Retinal pigment epithelial cell (primary cell): ENCODE data around the gene POLR1A.

Experiments
- DNase-seq: peaks from one replicate; pipeline ENCODE4 v3.0.0-alpha.2; 2010; ENCODE audit warnings: low read depth
- H3K4me3 ChIP-seq: 2 replicates; pipeline ENCODE4 v1.5.1; 2011; ENCODE audit warnings: mild to moderate bottlenecking, low read length, control low read depth, moderate library complexity
- TF ChIP-seq, protein P1 (sequence below): conservative IDR thresholded peaks from 2 replicates; pipeline ENCODE4 v1.5.1; 2011; ENCODE audit warnings: low read depth, low read length, control low read depth, inconsistent platforms

The POLR1A gene

DNA sequence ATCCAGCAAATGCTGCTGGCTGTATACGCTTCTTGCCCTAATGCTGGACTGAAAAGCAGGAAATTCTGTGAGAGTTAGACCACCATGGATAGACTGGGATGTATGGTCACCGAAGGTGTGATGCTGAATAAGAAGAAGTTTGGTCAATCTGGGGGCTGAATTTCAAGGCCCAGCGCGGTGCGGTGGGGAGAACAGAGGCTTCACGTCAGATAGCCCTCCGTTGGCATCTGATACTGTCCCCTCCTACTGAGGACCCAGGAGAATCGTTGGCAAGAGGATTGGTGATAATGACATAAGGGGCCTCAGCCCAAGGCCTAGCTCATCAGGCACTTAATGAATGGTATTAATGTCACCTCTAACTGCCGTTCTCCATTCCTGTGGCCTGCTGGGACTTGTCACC lies 119.6 kb downstream of the POLR1A start:
- TF ChIP-seq, protein P1, sequence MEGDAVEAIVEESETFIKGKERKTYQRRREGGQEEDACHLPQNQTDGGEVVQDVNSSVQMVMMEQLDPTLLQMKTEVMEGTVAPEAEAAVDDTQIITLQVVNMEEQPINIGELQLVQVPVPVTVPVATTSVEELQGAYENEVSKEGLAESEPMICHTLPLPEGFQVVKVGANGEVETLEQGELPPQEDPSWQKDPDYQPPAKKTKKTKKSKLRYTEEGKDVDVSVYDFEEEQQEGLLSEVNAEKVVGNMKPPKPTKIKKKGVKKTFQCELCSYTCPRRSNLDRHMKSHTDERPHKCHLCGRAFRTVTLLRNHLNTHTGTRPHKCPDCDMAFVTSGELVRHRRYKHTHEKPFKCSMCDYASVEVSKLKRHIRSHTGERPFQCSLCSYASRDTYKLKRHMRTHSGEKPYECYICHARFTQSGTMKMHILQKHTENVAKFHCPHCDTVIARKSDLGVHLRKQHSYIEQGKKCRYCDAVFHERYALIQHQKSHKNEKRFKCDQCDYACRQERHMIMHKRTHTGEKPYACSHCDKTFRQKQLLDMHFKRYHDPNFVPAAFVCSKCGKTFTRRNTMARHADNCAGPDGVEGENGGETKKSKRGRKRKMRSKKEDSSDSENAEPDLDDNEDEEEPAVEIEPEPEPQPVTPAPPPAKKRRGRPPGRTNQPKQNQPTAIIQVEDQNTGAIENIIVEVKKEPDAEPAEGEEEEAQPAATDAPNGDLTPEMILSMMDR: no peak
- no peak overlapping the region for H3K4me3 ChIP-seq
- DNase-seq: no peak

DNA sequence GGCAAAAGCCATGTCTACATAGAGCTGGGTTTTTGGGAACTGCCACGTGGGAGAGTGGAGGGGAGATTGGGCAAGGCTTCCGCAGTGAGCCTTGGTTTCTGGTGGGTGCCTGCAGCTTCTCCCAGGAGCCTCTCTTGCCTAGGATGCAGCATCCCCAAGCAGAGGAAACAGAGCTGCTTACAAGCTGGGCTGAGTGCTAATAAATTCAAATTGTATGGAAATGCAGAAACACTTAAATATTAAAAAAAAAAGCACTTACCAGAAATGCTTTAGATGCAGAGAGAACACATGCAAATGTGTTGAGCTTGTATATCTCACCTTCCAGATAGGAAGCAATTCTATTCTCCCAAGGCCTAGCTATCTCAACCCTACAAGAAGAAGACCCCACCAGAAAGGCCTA lies 120.9 kb downstream of the POLR1A start:
- no peak for DNase-seq
- H3K4me3 ChIP-seq: no peak overlapping the region

DNA sequence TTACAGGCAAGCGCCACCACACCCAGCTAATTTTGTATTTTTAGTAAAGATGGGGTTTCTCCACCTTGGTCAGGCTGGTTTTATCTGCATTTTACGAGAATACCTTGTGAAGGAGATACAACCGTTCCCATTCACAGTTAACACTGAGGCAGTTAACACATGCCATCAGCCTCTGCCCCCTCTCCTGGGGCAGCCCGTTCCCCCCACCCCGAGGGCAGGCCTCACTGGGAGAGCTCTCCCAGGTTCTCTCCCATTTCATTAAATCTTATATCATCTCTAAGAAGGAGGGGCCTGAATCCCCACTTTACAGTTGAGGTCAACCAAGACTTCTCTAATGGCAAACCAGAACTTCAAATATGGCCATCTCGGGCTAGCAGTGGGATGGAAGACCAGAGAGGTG lies 121.9 kb downstream of the POLR1A start:
- TF ChIP-seq, protein P1: no peak
- DNase-seq: no peak
- H3K4me3 ChIP-seq: no peak overlapping the region

More for the DNA sequence above, 120.9 kb downstream of the POLR1A start:
- TF ChIP-seq, protein P1: no peak

DNA sequence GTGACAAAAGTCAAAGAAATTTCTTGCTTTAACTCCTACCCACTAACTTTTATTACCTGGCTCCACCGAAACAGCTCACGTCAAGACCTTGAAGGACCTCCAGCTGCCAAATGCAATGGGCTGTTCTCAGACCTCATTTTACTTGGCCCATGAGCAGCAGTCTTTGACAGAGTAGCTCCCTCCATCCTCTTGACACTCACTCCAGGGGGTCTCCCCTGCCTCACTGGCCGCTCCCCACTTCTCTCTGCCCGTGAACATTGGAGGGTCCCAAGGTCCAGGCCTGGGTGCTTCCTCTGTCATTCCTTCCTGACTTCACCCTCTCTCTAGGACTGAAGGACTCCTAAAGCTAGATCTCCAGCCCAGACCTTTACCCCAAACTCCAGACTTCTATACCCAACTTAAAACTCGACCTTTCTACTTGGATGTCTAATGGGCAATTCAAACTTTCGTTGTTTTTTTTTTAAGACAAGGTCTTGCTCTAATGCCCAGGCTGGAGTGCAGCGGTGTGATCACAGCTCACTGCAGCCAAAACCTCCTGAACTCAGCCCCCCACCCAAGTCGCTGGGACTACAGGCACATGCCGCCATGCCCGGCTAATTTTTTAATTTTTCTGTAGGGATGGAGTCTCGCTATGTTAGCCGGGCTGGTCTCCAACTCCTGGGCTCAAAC lies 124.0 kb downstream of the POLR1A start:
- DNase-seq: no peak
- no peak overlapping the region for H3K4me3 ChIP-seq
- TF ChIP-seq, protein P1: no peak

DNA sequence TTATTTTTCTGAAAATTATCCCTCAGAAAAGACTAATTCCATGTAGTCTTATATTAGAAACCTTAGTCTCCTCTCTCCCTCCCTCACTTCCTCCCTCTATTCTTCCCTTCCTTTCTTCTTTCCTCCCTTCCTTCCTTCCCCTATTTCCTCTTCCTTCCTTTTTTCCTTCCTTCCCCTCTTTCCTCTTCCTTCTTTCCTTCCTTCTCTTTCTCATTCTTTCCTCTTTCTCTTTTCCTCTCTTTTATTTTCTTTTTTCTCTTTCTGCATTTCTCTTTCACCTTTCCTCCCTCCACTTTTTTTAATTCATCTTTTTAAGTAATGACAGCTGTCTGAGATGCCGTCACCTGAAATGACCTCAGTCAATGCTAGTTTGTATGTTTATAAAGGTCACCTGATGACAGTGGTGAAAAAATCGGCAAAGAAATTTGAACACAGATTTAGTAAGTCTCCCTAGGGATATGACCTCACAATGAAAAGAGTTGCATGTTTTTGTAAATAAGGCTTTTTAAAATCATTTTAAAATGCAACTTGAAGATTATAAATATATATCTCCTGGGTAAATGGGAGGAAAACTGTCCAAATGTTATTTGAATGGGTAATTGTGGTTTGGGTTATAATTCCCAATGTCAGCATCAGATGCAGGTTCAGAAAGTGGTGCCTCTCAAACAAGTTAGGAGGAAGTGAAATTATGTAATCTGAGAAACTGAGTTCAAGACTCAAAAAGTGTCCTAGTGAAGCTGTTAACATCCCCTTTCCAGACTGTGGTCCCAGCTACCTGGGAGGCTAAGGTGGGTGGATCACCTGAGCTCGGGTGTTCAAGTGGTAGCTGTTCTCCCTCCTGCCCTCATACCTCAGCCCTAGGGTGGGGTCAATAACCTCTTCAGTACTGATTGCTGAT lies 126.6 kb downstream of the POLR1A start:
- TF ChIP-seq, protein P1: no peak
- no peak for DNase-seq
- no peak overlapping the region for H3K4me3 ChIP-seq

DNA sequence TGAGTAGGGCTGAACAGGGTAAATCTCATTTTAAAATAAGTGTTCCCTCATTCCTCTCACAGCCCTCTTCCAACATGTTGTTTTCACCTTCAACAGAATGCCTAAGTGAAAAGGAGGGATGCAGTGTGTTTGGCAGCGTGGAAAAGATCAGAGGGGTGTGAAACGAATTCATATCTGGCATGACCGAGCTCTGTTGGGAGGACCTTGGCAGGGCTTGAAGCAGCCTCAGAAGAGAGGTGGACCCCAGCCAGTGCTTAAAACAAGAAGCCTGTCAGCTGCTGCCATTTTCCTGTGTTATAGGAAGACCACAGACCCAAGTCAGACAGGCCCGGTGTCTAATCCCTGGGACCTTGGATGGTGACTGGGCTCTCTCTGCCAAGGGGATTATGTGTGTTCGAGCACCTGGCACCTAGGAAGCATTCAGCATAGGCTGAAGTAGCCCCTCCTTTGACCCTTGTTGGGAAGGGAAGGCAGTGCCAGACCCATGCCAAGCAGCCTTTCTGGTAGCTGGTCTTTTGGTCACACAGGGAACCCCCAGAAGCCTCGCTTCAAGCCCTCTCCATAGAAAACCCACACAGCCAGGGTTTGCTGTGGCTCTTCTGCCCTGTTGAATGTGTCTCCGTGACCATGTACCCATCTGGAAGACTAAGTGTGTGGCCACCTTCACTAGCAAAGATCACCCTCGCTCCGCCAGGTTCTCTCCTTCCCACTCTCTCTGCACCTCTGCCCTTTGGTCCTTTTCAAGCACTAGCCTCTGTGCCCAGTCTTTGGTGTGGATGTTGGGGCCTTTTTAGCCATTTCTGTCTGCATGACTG lies 129.4 kb downstream of the POLR1A start:
- TF ChIP-seq, protein P1: no peak
- DNase-seq: no peak
- no peak overlapping the region for H3K4me3 ChIP-seq
